IMR-90 (cell line): ENCODE data around the gene EIF4B. TPM values are rescaled to one million over a fixed set of nuclear protein-coding genes. Genes with fewer than 3 reads are reported as not detected.

Experiments used
- ATAC-seq: fragments of 200-7000 bp; cut with Tn5 transposase; 2 replicates; pipeline ENCODE4 v1.9.1; 2020; ENCODE audit warnings: low read depth, mild to moderate bottlenecking, moderate library complexity
- BruUV-seq: library from RNA; stranded (reverse); fragments of 400-500 nt; replicated peaks from 2 replicates; lab custom pipeline; 2021; lab: Mats Ljungman, UMichigan
- CTCF ChIA-PET: fragments of 300-600 bp; formaldehyde crosslinking; extraction: SDS; loops from one replicate; lab custom pipeline; 2021; ENCODE audit warnings: antibody characterized with exemption; lab: Yijun Ruan, JAX
- POLR2A ChIA-PET: fragments of 300-600 bp; sonication (Branson Sonifier 250); formaldehyde crosslinking; loops from one replicate; lab custom pipeline; 2022; ENCODE audit warnings: antibody characterized with exemption; ENCODE audit not compliant: unreplicated experiment; lab: Charles Lee
- DNase-seq: peaks from one replicate; pipeline ENCODE4 v3.0.0; 2013
- H2AFZ ChIP-seq: replicated peaks from 2 replicates; pipeline ENCODE3; 2013; ENCODE audit warnings: low read length, mild to moderate bottlenecking; ENCODE audit not compliant: poor library complexity
- H2AK5ac ChIP-seq: 2 replicates; pipeline ENCODE4 v1.6.1; 2013; ENCODE audit warnings: low read depth, low read length, inconsistent platforms
- H2AK9ac ChIP-seq: replicated peaks from 2 replicates; pipeline ENCODE3; 2013; ENCODE audit warnings: mild to moderate bottlenecking, low read depth, low read length, moderate library complexity; ENCODE audit not compliant: poor library complexity
- H2BK120ac ChIP-seq: 2 replicates; pipeline ENCODE4 v1.6.1; 2013; ENCODE audit warnings: low read depth, low read length, inconsistent platforms
- H2BK15ac ChIP-seq: 3 replicates; pipeline ENCODE4 v1.6.1; 2013; ENCODE audit warnings: low read depth, low read length, inconsistent platforms
- H2BK20ac ChIP-seq: 2 replicates; pipeline ENCODE4 v1.6.1; 2013; ENCODE audit warnings: low read depth, mild to moderate bottlenecking, inconsistent platforms, low read length, moderate library complexity
- H2BK5ac ChIP-seq: 2 replicates; pipeline ENCODE4 v1.6.1; 2013; ENCODE audit warnings: mild to moderate bottlenecking, low read depth, low read length, inconsistent platforms; ENCODE audit not compliant: poor library complexity, severe bottlenecking
- H3K14ac ChIP-seq: replicated peaks from 2 replicates; pipeline ENCODE4 v1.6.1; 2013; ENCODE audit warnings: low read depth, low read length, inconsistent platforms
- H3K18ac ChIP-seq: 2 replicates; pipeline ENCODE4 v1.6.1; 2013; ENCODE audit warnings: low read depth, low read length, control low read depth
- H3K23ac ChIP-seq: 2 replicates; pipeline ENCODE4 v1.6.1; 2013; ENCODE audit warnings: low read depth, low read length, inconsistent platforms
- H3K27ac ChIP-seq: 2 replicates; pipeline ENCODE4 v1.5.1; 2013; ENCODE audit warnings: mild to moderate bottlenecking, control low read depth, low read length; ENCODE audit not compliant: insufficient read depth
- H3K27me3 ChIP-seq: 2 replicates; pipeline ENCODE4 v1.6.1; 2013; ENCODE audit warnings: low read length; ENCODE audit not compliant: control insufficient read depth, insufficient read depth
- H3K36me3 ChIP-seq: 2 replicates; pipeline ENCODE4 v1.6.1; 2013; ENCODE audit warnings: low read length, mixed read lengths; ENCODE audit not compliant: control insufficient read depth, insufficient read depth
- H3K4ac ChIP-seq: 2 replicates; pipeline ENCODE4 v1.6.1; 2013; ENCODE audit warnings: low read depth, low read length, inconsistent platforms
- H3K4me1 ChIP-seq: 2 replicates; pipeline ENCODE4 v1.6.1; 2013; ENCODE audit warnings: low read length, mixed read lengths; ENCODE audit not compliant: control insufficient read depth, insufficient read depth
- H3K4me2 ChIP-seq: 2 replicates; pipeline ENCODE4 v1.6.1; 2013; ENCODE audit warnings: low read depth, mild to moderate bottlenecking, control low read depth, low read length, moderate library complexity
- H3K4me3 ChIP-seq: 2 replicates; pipeline ENCODE4 v1.5.1; 2013; ENCODE audit warnings: low read depth, mild to moderate bottlenecking, control low read depth, low read length, moderate library complexity; ENCODE audit not compliant: insufficient read depth
- H3K56ac ChIP-seq: 2 replicates; pipeline ENCODE4 v1.6.1; 2013; ENCODE audit warnings: low read length, inconsistent platforms; ENCODE audit not compliant: insufficient read depth; ENCODE audit errors: extremely low read depth
- H3K79me1 ChIP-seq, 2 experiments: 2 replicates each; pipeline ENCODE4 v1.6.1; 2013; ENCODE audit warnings: low read length in 2 of 2, inconsistent platforms in 1 of 2, low read depth in 1 of 2
- H3K9ac ChIP-seq: 2 replicates; pipeline ENCODE4 v1.6.1; 2013; ENCODE audit warnings: low read depth, low read length, control low read depth
- H3K9me1 ChIP-seq: 2 replicates; pipeline ENCODE4 v1.6.1; 2013; ENCODE audit warnings: low read length, inconsistent platforms; ENCODE audit not compliant: insufficient read depth
- H3K9me3 ChIP-seq: 2 replicates; pipeline ENCODE4 v1.6.1; 2013; ENCODE audit warnings: low read length; ENCODE audit not compliant: control insufficient read depth, insufficient read depth
- H4K20me1 ChIP-seq: 2 replicates; pipeline ENCODE4 v1.6.1; 2013; ENCODE audit warnings: low read length, inconsistent platforms; ENCODE audit not compliant: insufficient read depth
- H4K5ac ChIP-seq: 2 replicates; pipeline ENCODE4 v1.6.1; 2013; ENCODE audit warnings: mild to moderate bottlenecking, low read depth, low read length, control low read depth
- H4K8ac ChIP-seq, 2 experiments: 2 replicates each; pipeline ENCODE4 v1.6.1; 2013; ENCODE audit warnings: low read depth in 2 of 2, low read length in 2 of 2, control low read depth in 1 of 2, inconsistent platforms in 1 of 2
- H4K91ac ChIP-seq: 2 replicates; pipeline ENCODE4 v1.6.1; 2013; ENCODE audit warnings: low read depth, low read length, inconsistent platforms; ENCODE audit not compliant: insufficient read depth
- CEBPB ChIP-seq: IDR thresholded peaks from 2 replicates; pipeline ENCODE4 v1.6.1; 2012; ENCODE audit warnings: low read depth, low read length, improper control_type of control experiment
- CTCF ChIP-seq: conservative IDR thresholded peaks from 2 replicates; pipeline ENCODE4 v1.5.1; 2012; ENCODE audit warnings: mild to moderate bottlenecking, low read depth, low read length, improper control_type of control experiment
- FOS ChIP-seq: fragments of 150-350 bp; IDR thresholded peaks from 2 replicates; pipeline ENCODE4 v1.6.1; 2016; ENCODE audit warnings: low read depth, low read length
- USF2 ChIP-seq: fragments of 150-350 bp; IDR thresholded peaks from 2 replicates; pipeline ENCODE4 v1.6.1; 2017; ENCODE audit warnings: mild to moderate bottlenecking, antibody characterized with exemption, low read length, low read depth
- WGBS, 2 experiments: methylation state at CpG; one replicate each; pipeline versions ENCODE4 v1.1.5 to v1.1.7; 2013; ENCODE audit warnings: missing lambda C conversion rate in 2 of 2; ENCODE audit not compliant: insufficient read length in 1 of 2; ENCODE audit errors: extremely low coverage in 2 of 2; 5-methylcytosine and 5-hydroxymethylcytosine counted together
- dilution Hi-C: fragments of 300-500 bp; cut with HindIII; formaldehyde crosslinking; loops from one replicate; pipeline ENCODE4 v1.14.3; 2018; ENCODE audit warnings: low sequenced_read_pairs; ENCODE audit not compliant: unreplicated experiment
- in situ Hi-C: fragments of 300-500 bp; cut with MboI; formaldehyde crosslinking; loops from 3 replicates; pipeline ENCODE4 v1.14.3; 2019; ENCODE audit warnings: low sequenced_read_pairs, inconsistent platforms, mixed read lengths
- intact Hi-C: fragments of 100-400 bp; cut with micrococcal nuclease; formaldehyde crosslinking; loops from 2 replicates; pipeline ENCODE4 v1.10.0; 2022
- polyA plus RNA-seq, 3 experiments: library from polyadenylated mRNA; depleted of rRNA; stranded (reverse); fragments of >200 nt; gene quantifications; 2 replicates each; pipeline ENCODE4 v1.2.3, GENCODE V29; 2012; ENCODE audit warnings: low replicate concordance in 1 of 3
- total RNA-seq: library from RNA; depleted of rRNA; stranded (reverse); fragments of >200 nt; gene quantifications from 2 replicates; pipeline ENCODE4 v1.2.3, GENCODE V29; 2012

Gene EIF4B
- total and polyA plus RNA-seq, 2 of the 4 experiments (the other 2 are of a cell fraction): 313 to 671 TPM

GRCh38 chr12:53036802-53037201, 30.5 kb downstream of the EIF4B start:
- TF ChIP-seq CTCF (no peak), FOS (no peak), CEBPB (peak; percentile 80), USF2 (no peak)
- no peak overlapping the region for H4K91ac ChIP-seq
- H3K4me2 ChIP-seq: no peak overlapping the region
- H3K36me3 ChIP-seq: peaks cover 63% of the 10 kb centered on the region
- no peak overlapping the region for H2AK5ac ChIP-seq
- H3K23ac ChIP-seq: no peak overlapping the region
- no peaks in the 10 kb centered on the region for H3K27me3 ChIP-seq
- no peak overlapping the region for H2BK20ac ChIP-seq
- H2BK120ac ChIP-seq: no peak overlapping the region
- H4K20me1 ChIP-seq: peaks cover 8% of the 10 kb centered on the region; the same call in 1 of the 2 replicates
- POLR2A ChIA-PET: no interaction called here
- ATAC-seq: no peak
- no peaks in the 10 kb centered on the region for H3K9me1 ChIP-seq
- H4K5ac ChIP-seq: no peak overlapping the region
- H2BK5ac ChIP-seq: no peak overlapping the region
- no peak overlapping the region for H2AK9ac ChIP-seq
- no peak overlapping the region for H3K27ac ChIP-seq
- no peak overlapping the region for H3K9ac ChIP-seq
- dilution Hi-C loops: no loop called here
- H3K18ac ChIP-seq: no peak overlapping the region
- CTCF ChIA-PET: no interaction called here
- WGBS, 2 experiments: no CpG with 5 or more reads among the region's 3 CpGs
- H3K9me3 ChIP-seq: no peaks in the 10 kb centered on the region
- DNase-seq: no peak
- H3K56ac ChIP-seq: no peak overlapping the region
- no peak overlapping the region for H4K8ac ChIP-seq
- BruUV-seq: no TSS peak
- no peak overlapping the region for H3K4ac ChIP-seq
- H3K79me1 ChIP-seq: peaks cover 4 to 28% of the 10 kb centered on the region in 2 experiments
- no peak overlapping the region for H3K4me3 ChIP-seq
- no peak overlapping the region for H2BK15ac ChIP-seq
- no peak overlapping the region for H3K14ac ChIP-seq
- H2AFZ ChIP-seq: no peak overlapping the region
- intact Hi-C loops: no loop called here
- in situ Hi-C loops: no loop called here
- H3K4me1 ChIP-seq: no peaks in the 10 kb centered on the region
